Measurements from ENCODE around the gene PCNX2.

The PCNX2 gene

DNA sequence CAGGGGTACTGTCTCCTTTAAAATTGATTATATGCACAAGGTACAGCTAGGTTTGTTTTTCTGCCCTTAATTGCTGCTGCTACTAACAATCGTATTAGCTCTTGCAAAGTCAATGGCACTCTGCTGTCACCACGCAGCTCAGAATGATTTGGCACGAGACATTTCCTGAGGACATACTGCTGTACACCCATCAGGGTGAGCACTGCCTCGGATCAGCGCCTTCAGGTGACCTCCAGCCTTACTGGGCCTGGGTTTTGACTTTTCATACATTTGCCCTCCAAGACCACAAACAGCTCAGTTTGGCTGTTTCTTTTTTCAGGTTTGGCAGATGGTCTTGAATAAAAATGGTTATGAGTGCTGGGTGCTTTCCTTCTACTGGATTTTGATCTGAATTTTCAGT lies 234.3 kb downstream of the PCNX2 start:
- no peak for DNase-seq (ENCODE audit: low spot score)

DNA sequence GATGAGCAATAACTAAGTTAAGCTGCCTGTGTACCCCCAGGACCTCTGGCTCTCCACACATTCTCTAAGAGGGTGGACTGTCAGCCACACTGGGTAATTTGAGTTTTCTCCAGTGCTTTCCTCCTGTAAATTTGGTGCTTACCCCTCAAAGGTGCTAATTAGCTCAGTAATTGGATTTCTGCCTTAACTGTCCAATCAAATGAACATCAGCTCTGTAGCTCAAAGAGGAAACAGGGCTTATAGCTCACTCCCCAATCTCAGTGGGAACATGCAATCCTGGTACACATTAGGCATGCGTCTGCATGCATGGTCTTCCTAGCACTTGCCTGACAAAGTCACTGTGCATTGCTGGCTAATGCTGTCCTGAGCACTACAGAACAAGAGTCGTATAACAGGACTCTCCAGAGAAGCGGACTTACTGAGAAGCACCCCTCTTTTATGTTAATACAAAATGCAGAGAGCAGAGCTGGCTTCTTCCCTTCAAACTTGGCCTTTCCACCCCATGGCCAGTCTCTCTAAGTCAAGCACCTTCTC lies 235.0 kb downstream of the PCNX2 start:
- DNase-seq (ENCODE audit: low spot score), result no peak

GRCh38 chr1:233057836-233058235 lies 237.7 kb downstream of the PCNX2 start:
- DNase-seq (ENCODE audit: low spot score), result no peak

DNA sequence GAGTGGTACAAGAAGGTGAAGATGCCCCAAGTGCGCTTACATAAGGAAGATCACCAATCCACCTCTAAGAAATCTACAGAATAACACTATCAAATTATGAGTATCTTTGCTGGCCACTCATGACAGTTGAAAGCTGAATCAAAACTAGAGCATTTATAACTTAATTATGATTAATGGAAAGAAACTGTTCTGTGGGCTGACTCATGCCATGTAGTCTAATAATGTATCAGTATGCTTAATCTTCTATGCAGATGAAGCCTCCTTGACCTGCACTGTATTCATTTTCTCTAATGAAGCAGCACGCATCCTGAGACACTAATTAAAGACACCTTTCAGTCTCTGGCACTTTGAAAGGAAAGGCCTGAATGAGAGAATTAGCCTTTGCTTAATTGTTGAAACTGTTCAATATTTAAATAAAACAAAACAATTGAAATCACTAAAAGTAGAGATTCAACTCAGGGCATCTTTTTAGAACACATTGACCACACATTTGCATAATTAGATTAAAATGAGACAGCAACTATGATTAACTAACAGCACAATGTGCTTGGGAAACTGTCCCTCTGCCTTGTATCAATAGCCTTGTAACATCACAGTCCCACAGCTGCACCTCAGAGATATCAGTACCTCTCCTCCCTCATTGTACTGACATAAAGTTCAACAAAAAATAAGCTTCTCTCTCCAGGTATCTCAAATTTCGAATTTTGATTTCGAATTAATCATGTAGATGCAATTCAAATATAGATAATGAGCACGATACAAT lies 239.5 kb downstream of the PCNX2 start:
- no peak for DNase-seq (ENCODE audit: low spot score)

DNA sequence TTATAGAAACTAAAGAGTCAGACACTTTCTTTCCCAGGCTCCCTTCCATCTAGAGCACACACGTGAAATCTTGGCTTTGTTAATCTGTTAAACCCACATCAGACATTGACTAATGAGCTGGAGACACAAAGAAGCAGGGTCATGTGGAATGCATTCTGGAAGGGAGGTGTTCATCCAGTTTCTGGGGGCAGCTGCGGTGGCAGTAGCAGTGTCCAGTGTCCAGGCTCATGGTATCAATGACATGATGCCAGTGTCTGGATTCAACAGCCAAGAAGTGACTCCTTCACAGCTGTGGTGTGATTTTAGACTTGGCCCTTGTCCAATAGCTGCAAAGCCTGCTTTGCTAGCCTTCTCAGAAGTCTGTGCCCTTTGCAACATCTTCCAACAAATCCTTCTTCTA lies 249.9 kb downstream of the PCNX2 start:
- no peak for DNase-seq (ENCODE audit: low spot score)

- DNase-seq (ENCODE audit: low spot score), result no peak
These were observed 252.7 kb downstream of the PCNX2 start for GRCh38 chr1:233042834-233043233.

DNA sequence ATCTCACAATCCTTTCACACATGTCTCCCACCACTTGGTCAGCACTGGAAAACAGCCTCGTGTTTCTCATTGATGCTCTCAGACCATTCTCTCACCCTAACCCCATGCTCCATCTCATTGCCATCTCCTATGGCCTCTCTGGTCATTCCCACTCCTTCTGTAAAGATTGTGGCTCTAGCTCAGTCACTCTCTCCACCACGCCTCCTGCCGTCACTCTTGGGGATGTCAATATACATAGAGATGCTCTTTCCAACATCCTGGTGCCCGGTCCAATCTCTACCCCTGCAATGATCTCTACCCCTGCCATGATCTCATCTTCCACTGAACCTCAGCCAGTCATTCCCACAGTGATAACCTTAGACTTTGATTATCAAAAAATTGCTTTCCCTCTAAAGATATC lies 255.0 kb downstream of the PCNX2 start:
- no peak for DNase-seq (ENCODE audit: low spot score)

GRCh38 chr1:233038581-233038980 lies 256.9 kb downstream of the PCNX2 start:
- no peak for DNase-seq (ENCODE audit: low spot score)

DNA sequence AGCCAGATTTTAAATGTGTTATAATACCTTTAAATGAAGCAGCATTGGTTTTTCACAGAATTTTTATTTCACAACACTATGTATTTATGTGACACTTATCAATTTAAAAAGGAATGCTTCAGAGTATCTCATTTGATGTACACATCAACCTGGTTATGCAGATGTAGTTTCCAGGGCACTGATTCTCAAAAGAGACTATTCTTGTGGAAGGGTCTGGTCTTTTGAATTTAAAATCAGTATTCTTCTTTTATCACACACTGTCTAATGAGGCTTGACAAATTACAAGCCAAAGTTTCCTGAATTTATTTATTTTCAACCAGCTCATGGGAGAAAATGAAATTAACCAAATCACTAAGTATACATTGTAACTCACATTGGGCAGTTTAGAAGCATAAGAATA lies 257.7 kb downstream of the PCNX2 start:
- DNase-seq (ENCODE audit: low spot score), result no peak

- DNase-seq (ENCODE audit: low spot score), result no peak
These were observed 260.7 kb downstream of the PCNX2 start for GRCh38 chr1:233034836-233035235.

DNA sequence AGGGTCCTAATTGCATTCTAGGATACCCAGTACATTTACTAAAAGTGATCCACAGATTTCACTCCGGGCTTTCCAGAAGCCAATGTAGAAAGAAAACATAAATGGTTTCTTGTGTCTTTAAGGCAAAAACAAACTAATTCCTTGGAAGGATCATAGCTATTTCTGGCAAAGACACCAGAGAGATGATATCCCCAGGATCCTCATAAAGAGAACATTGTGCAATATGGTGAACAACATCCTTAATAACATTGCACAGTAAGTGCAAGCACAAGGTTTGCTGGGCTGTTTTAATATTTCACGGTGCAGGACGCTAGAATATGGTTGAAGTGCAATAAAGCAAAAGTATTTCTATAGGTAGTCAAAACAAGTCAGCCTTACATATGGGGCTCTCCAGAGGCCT lies 262.2 kb downstream of the PCNX2 start:
- DNase-seq (ENCODE audit: low spot score), result no peak

GRCh38 chr1:233032916-233033315 lies 262.6 kb downstream of the PCNX2 start:
- no peak for DNase-seq (ENCODE audit: low spot score)

DNA sequence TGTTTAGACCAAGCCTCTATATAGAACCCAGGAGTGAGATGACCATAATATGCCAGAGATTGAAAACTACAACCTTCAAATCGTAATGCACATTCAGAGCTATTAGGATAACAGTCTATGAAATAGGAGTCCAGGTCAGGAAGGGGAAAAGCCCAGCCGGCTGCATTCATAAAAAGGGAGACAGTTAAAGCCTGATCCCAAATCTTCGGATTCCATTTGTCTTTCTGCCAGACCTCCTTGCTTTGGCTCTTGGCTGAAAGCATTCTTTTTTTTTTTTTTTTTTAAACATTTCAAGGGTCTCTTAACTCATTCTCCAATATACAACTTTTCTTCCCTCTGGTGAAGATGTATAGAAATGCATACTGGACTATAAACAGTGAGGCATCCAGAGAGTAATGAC lies 264.0 kb downstream of the PCNX2 start:
- no peak for DNase-seq (ENCODE audit: low spot score)

DNA sequence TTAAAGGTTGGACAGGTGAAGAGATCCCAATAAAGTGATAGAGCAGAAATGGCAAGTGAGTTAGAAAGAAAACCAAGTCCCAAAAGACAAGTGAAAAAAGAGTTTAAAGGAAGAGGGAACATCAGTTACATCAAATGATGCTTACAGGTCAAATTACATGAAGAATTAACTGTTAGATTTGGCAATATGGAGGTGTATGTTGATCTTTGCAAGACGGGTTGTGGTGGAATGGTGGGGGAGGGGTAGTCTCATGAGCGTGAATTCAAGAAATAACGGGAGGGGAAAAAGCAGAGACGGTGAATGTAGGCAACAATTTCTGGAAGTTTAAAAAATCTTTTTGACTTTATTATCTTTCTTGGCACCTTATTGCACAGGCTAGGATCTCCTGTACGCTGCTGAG lies 268.5 kb downstream of the PCNX2 start:
- DNase-seq (ENCODE audit: low spot score), result no peak

DNA sequence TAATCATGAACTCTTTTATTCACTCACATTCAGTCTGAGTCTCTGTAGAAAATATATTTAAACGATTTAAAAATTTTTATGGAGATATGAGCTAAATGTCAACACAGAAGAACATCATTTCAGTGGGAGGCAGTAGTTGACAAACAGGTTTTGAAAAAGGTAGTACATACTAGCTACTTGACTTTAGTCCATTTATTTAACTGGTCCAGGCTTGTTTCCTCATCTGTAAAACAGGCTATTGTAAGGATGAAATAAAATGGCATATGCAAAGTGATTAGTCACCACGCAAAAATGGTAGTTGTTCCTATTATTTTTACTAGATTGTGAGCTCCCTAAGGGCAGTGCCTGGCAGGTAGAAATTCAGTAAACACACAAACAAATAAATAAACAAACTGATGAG lies 270.0 kb downstream of the PCNX2 start:
- DNase-seq (ENCODE audit: low spot score), result no peak

- no peak for DNase-seq (ENCODE audit: low spot score)
These were observed 270.4 kb downstream of the PCNX2 start for GRCh38 chr1:233025157-233025556.

DNA sequence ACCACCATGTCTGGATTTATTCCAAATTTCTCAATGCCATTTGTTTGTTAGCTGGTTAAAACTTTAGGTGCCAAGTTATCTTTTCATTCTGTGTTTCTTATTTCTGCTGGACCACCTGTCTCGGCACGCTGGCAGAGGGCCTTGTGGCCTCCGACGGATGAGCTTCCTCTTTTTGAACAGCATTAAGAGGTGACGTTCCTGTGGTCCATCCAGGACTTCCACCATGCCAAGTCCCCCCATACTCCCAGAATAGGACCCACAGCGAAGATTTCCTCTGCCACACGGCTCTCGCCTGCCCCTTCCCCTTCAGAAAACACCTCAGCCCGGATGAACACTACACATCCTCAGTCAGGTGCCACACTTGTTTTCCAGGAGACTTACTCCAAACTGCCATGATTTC lies 271.3 kb downstream of the PCNX2 start:
- DNase-seq (ENCODE audit: low spot score), result no peak

GRCh38 chr1:233022246-233022645 lies 273.3 kb downstream of the PCNX2 start:
- DNase-seq (ENCODE audit: low spot score), result no peak

- no peak for DNase-seq (ENCODE audit: low spot score)
These were observed 275.1 kb downstream of the PCNX2 start for GRCh38 chr1:233020426-233020825.

- DNase-seq (ENCODE audit: low spot score), result no peak
These were observed 275.7 kb downstream of the PCNX2 start for GRCh38 chr1:233019778-233020325.

DNA sequence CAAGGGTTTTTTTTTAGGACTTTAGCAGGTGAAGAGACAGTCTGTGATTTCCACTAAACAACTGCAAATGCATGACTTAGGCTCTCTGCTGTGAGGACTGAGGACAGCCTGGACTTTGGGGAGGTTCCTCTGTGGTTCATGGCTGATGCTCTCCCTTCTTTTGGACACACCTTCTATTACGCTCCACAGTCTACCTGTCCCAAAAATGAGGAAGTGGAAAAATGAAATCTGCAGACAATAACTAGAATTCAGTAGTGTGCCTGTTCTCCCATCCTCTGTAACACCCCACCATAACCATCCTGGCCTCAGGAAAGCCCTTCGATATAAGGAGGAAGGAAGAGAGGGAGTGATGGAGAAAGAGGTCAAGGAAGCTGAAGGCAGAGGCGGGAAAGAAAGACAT lies 276.4 kb downstream of the PCNX2 start:
- DNase-seq (ENCODE audit: low spot score), result no peak

DNA sequence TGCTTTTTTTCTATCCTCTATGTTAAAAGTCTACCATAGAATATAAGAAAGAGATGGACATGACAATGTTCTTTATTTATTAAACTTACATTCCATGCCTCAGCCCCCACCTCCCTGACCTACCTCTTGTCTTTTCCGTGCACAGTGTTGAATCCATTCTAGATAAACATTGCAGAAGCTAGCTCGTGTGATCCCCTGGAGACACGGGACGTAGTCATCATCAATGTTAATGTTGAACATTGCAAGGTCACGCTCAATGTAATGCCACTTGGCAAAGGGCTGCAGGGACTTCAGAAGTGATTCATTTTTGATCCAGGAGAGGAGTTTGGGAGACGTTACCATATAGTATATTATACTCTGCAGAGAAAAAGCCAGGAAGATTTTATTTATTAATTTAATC lies 278.7 kb downstream of the PCNX2 start:
- no peak for DNase-seq (ENCODE audit: low spot score)

DNA sequence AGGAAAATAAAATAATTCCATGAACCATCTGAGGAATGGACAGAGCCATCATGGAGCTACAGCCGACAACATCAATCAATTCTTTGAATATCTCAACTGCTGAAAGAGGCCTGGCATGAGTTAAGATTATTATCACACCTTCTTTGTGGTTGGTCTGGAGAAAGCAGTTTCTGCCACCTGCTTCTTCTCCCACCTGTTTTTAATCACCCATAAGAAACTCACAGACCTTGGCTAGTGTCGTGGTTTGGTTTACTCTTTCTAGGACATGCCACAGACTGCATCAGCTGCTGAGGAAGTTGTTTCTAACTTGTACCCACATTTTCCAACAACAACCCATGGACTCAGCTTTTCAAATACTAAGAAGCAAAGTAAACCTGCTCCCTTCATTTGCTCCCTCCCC lies 279.6 kb downstream of the PCNX2 start:
- no peak for DNase-seq (ENCODE audit: low spot score)

GRCh38 chr1:233012021-233012420 lies 283.5 kb downstream of the PCNX2 start:
- DNase-seq (ENCODE audit: low spot score), result no peak
